Raji (cell line): ENCODE measurements around the gene DPM3.

ENCODE experiments used
- POLR2A ChIP-seq: IDR thresholded peaks from 2 replicates; pipeline ENCODE4 v1.6.1; 2011; ENCODE audit warnings: low read depth, low read length, control low read depth; ENCODE audit not compliant: insufficient read depth

DPM3 gene

GRCh38 chr1:155170101-155170785, 29.9 kb upstream of the DPM3 start:
- TF ChIP-seq POLR2A, result no peak

GRCh38 chr1:155169541-155169940, 29.2 kb upstream of the DPM3 start:
- TF ChIP-seq POLR2A, result no peak

- TF ChIP-seq POLR2A, result 0 out of 2 replicates have a peak, but pooled peaks have one; percentile 20
Measured at GRCh38 chr1:155168456-155169210, 28.3 kb upstream of the DPM3 start.

GRCh38 chr1:155168105-155168445, 27.7 kb upstream of the DPM3 start:
- TF ChIP-seq POLR2A, result 0 out of 2 replicates have a peak, but pooled peaks have one; percentile 15

GRCh38 chr1:155167166-155168104, 27.1 kb upstream of the DPM3 start:
- peak; percentile 57 for TF ChIP-seq POLR2A

GRCh38 chr1:155166471-155167165, 26.3 kb upstream of the DPM3 start:
- no peak; the same call in 1 of the 2 replicates for TF ChIP-seq POLR2A

GRCh38 chr1:155166051-155166470, 25.7 kb upstream of the DPM3 start:
- no peak for TF ChIP-seq POLR2A

- TF ChIP-seq POLR2A, result no peak
Measured at GRCh38 chr1:155160128-155160527, 19.8 kb upstream of the DPM3 start.

GRCh38 chr1:155158991-155159390, 18.7 kb upstream of the DPM3 start:
- no peak for TF ChIP-seq POLR2A

GRCh38 chr1:155145491-155145890, 5.2 kb upstream of the DPM3 start:
- no peak for TF ChIP-seq POLR2A

GRCh38 chr1:155141749-155142148, 1.4 kb upstream of the DPM3 start:
- no peak for TF ChIP-seq POLR2A

GRCh38 chr1:155140630-155140953, 261 bp upstream of the DPM3 start:
- no peak; the same call in 1 of the 2 replicates for TF ChIP-seq POLR2A

GRCh38 chr1:155137154-155137949, 3.0 kb downstream of the DPM3 start:
- no peak; the same call in 1 of the 2 replicates for TF ChIP-seq POLR2A

GRCh38 chr1:155136748-155137147, 3.6 kb downstream of the DPM3 start:
- TF ChIP-seq POLR2A, result peak; percentile 43; the same call in 1 of the 2 replicates

GRCh38 chr1:155135415-155136028, 4.8 kb downstream of the DPM3 start, which contains the start of gene SLC50A1:
Gene SLC50A1 (plus strand): TSS chr1:155135852. CDS start chr1:155135912, 60 bp downstream.
- TF ChIP-seq POLR2A, result peak; percentile 94
